Sigmoid colon (tissue), 4 donors: Measurements from ENCODE around the gene PXMP2.

ENCODE experiments used
- POLR2AphosphoS5 ChIP-seq, 4 donors: sonication (generic); formaldehyde crosslinking; IDR thresholded peaks; one replicate each; pipeline ENCODE4 v1.6.1; 2017; ENCODE audit warnings: antibody characterized with exemption in 4 of 4
- TF ChIP-seq, protein P1 (sequence below), 4 experiments: fragments of 450-650 bp in 3 of 4; fragments of 200-600 bp in 1 of 4; IDR thresholded peaks; one replicate each; pipeline ENCODE4 v1.5.1; 2016 to 2019; ENCODE audit warnings: antibody characterized with exemption in 4 of 4, mild to moderate bottlenecking in 3 of 4, moderate library complexity in 2 of 4

DNA sequence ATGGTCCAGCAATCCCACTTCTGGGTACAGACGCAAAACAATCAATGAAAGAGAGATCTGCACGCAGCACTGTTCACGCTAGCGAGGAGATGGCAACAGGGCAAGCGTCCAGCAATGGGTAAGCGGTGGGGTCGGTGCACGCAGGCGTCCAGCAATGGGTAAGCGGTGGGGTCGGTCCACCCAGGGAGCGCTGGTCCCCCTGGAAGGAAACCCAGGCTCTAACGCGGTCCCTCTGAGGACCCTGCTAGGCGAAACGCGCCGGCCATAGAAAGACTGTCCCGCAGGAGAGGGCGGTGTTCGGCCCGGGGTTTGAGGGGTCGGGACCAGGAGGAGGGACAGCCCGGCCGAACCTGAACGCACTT is 22.6 kb downstream of the PXMP2 start:
- TF ChIP-seq, protein P1, sequence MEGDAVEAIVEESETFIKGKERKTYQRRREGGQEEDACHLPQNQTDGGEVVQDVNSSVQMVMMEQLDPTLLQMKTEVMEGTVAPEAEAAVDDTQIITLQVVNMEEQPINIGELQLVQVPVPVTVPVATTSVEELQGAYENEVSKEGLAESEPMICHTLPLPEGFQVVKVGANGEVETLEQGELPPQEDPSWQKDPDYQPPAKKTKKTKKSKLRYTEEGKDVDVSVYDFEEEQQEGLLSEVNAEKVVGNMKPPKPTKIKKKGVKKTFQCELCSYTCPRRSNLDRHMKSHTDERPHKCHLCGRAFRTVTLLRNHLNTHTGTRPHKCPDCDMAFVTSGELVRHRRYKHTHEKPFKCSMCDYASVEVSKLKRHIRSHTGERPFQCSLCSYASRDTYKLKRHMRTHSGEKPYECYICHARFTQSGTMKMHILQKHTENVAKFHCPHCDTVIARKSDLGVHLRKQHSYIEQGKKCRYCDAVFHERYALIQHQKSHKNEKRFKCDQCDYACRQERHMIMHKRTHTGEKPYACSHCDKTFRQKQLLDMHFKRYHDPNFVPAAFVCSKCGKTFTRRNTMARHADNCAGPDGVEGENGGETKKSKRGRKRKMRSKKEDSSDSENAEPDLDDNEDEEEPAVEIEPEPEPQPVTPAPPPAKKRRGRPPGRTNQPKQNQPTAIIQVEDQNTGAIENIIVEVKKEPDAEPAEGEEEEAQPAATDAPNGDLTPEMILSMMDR (IDR thresholded peaks at IDR 0.05), result no peak
- TF ChIP-seq POLR2AphosphoS5 (IDR thresholded peaks at IDR 0.05), result no peak
